HCT116 (cell line): Measurements from ENCODE around the gene CLEC20A. TPM values are rescaled to one million over a fixed set of nuclear protein-coding genes. Genes with fewer than 3 reads are reported as not detected.

ENCODE experiments used
- ATAC-seq: fragments of 200-7000 bp; cut with Tn5 transposase; 2 replicates; pipeline ENCODE4 v1.9.1; 2020; ENCODE audit warnings: mild to moderate bottlenecking, moderate library complexity
- BruUV-seq: library from RNA; stranded (reverse); fragments of 400-500 nt; replicated peaks from 2 replicates; lab custom pipeline; 2021; lab: Mats Ljungman, UMichigan
- CTCF ChIA-PET: fragments of 300-600 bp; sonication (Branson Sonifier 250); formaldehyde crosslinking; loops from one replicate; lab custom pipeline; 2021; ENCODE audit warnings: antibody characterized with exemption; lab: Charles Lee
- POLR2A ChIA-PET: fragments of 300-600, 350-600 bp; sonication (Branson Sonifier 250); formaldehyde crosslinking; loops from one replicate; lab custom pipeline; 2021; ENCODE audit warnings: antibody characterized with exemption; lab: Charles Lee
- RAD21 ChIA-PET, 2 experiments: fragments of 300-600 bp; sonication (Branson Sonifier 250); formaldehyde crosslinking; loops; one replicate each; lab custom pipeline; 2023; ENCODE audit warnings: low total read pairs in 2 of 2; ENCODE audit not compliant: uncharacterized antibody in 2 of 2, unreplicated experiment in 2 of 2, low non-redundant PET in 1 of 2; lab: Charles Lee
- DNase-seq: peaks from one replicate; pipeline ENCODE4 v3.0.0-alpha.2; 2010; ENCODE audit warnings: low read depth, low spot score
- H2AFZ ChIP-seq: fragments of 200-600 bp; shearing (Covaris generic), sonication (generic); 2 replicates; pipeline ENCODE4 v1.6.1; 2017; ENCODE audit warnings: low read depth, mixed run types, mixed read lengths, antibody characterized with exemption, low read length; ENCODE audit not compliant: poor library complexity, severe bottlenecking
- H3K27ac ChIP-seq: 2 replicates; pipeline ENCODE4 v1.5.1; 2012; ENCODE audit warnings: low read depth, low read length
- H3K27me3 ChIP-seq: fragments of 200-600 bp; sonication (generic); 2 replicates; pipeline ENCODE4 v1.6.1; 2016; ENCODE audit warnings: mixed run types, low read length, mixed read lengths; ENCODE audit not compliant: insufficient read depth
- H3K36me3 ChIP-seq, 2 experiments: fragments of 200-500 bp in 1 of 2; fragments of 200-600 bp in 1 of 2; sonication (Bioruptor generic) in 1 of 2; sonication (generic) in 1 of 2; 2 replicates each; pipeline versions ENCODE4 v1.5.1 to v1.6.1; 2014 to 2016; ENCODE audit warnings: low read length in 2 of 2, inconsistent platforms in 1 of 2, mixed read lengths in 1 of 2, mixed run types in 1 of 2; ENCODE audit not compliant: insufficient read depth in 2 of 2, control insufficient read depth in 1 of 2
- H3K4me1 ChIP-seq, 2 experiments: fragments of 200-600 bp in 1 of 2; sonication (generic) in 1 of 2; 2 replicates each; pipeline versions ENCODE4 v1.5.1 to v1.6.1; 2012 to 2017; ENCODE audit warnings: low read length in 2 of 2, inconsistent platforms in 1 of 2, mild to moderate bottlenecking in 1 of 2, mixed read lengths in 1 of 2, mixed run types in 1 of 2, moderate library complexity in 1 of 2; ENCODE audit not compliant: insufficient read depth in 2 of 2, control insufficient read depth in 1 of 2
- H3K4me2 ChIP-seq: fragments of 200-600 bp; sonication (generic); 2 replicates; pipeline ENCODE4 v1.6.1; 2017; ENCODE audit warnings: mixed run types, low read length, mixed read lengths
- H3K4me3 ChIP-seq, 2 experiments: fragments of 200-600 bp in 1 of 2; sonication (generic) in 1 of 2; replicated peaks in 1 of 2; 2 replicates each; pipeline ENCODE4 v1.5.1; 2011 to 2016; ENCODE audit warnings: low read length in 2 of 2, control low read depth in 1 of 2, low read depth in 1 of 2, mild to moderate bottlenecking in 1 of 2, mixed read lengths in 1 of 2, mixed run types in 1 of 2
- H3K79me2 ChIP-seq: fragments of 200-600 bp; sonication (generic); 2 replicates; pipeline ENCODE4 v1.6.1; 2017; ENCODE audit warnings: mild to moderate bottlenecking, mixed run types, low read length, moderate library complexity, mixed read lengths; ENCODE audit not compliant: insufficient read depth
- H3K9ac ChIP-seq: fragments of 200-600 bp; sonication (generic); 2 replicates; pipeline ENCODE4 v1.6.1; 2016; ENCODE audit warnings: low read length, mixed read lengths
- H3K9me2 ChIP-seq: fragments of 200-600 bp; sonication (generic), shearing (Covaris generic); 2 replicates; pipeline ENCODE4 v1.6.1; 2017; ENCODE audit warnings: mixed run types, mild to moderate bottlenecking, moderate library complexity; ENCODE audit not compliant: insufficient read depth
- H3K9me3 ChIP-seq, 2 experiments: fragments of 200-500 bp in 1 of 2; fragments of 200-600 bp in 1 of 2; sonication (Bioruptor generic) in 1 of 2; sonication (generic) in 1 of 2; 2 replicates each; pipeline ENCODE4 v1.6.1; 2014 to 2017; ENCODE audit warnings: low read length in 2 of 2, mixed read lengths in 2 of 2, inconsistent platforms in 1 of 2, low read depth in 1 of 2, mild to moderate bottlenecking in 1 of 2, mixed run types in 1 of 2, moderate library complexity in 1 of 2; ENCODE audit not compliant: control insufficient read depth in 1 of 2, insufficient read depth in 1 of 2
- H4K20me1 ChIP-seq: fragments of 200-600 bp; sonication (generic), shearing (Covaris generic); 2 replicates; pipeline ENCODE4 v1.6.1; 2017; ENCODE audit warnings: mixed run types, mild to moderate bottlenecking, moderate library complexity; ENCODE audit not compliant: insufficient read depth
- CBX3 ChIP-seq: IDR thresholded peaks from 2 replicates; pipeline ENCODE4 v1.6.1; 2012; ENCODE audit warnings: low read depth
- CEBPB ChIP-seq: IDR thresholded peaks from 2 replicates; pipeline ENCODE4 v1.6.1; 2012; ENCODE audit warnings: low read depth
- ELF1 ChIP-seq: IDR thresholded peaks from 2 replicates; pipeline ENCODE4 v1.6.1; 2012; ENCODE audit warnings: low read depth, borderline replicate concordance
- EZH2phosphoT487 ChIP-seq: fragments of 200-600 bp; IDR thresholded peaks from 2 replicates; pipeline ENCODE4 v1.6.1; 2018; ENCODE audit warnings: antibody characterized with exemption, borderline replicate concordance
- FOSL1 ChIP-seq: IDR thresholded peaks from 2 replicates; pipeline ENCODE4 v1.6.1; 2012; ENCODE audit warnings: low read depth
- POLR2AphosphoS5 ChIP-seq: IDR thresholded peaks from 2 replicates; pipeline ENCODE4 v1.6.1; 2011; ENCODE audit warnings: mild to moderate bottlenecking, low read depth, low read length, moderate library complexity
- RAD21 ChIP-seq: IDR thresholded peaks from 2 replicates; pipeline ENCODE4 v1.6.1; 2012; ENCODE audit warnings: low read depth, mild to moderate bottlenecking
- ZFX ChIP-seq: fragments of 450-650 bp; IDR thresholded peaks from 2 replicates; pipeline ENCODE4 v1.6.1; 2017
- ZNF274 ChIP-seq: fragments of 200-500 bp; sonication (Bioruptor generic); IDR thresholded peaks from 2 replicates; pipeline ENCODE4 v1.6.1; 2014; ENCODE audit warnings: mild to moderate bottlenecking, low read depth, low read length, inconsistent platforms
- intact Hi-C: fragments of 100-400 bp; cut with micrococcal nuclease; formaldehyde crosslinking; loops from 2 replicates; pipeline ENCODE4 v1.10.0; 2022
- total RNA-seq: library from RNA; stranded (reverse); gene quantifications from one replicate; pipeline ENCODE4 v1.2.1, GENCODE V29; 2021; ENCODE audit not compliant: unreplicated experiment

The CLEC20A gene
- total RNA-seq, 1 experiment from 2014 or later, result not detected

GRCh38 chr1:178491721-178492120, 5.0 kb downstream of the CLEC20A start:
- BruUV-seq, result no TSS peak
- H3K27me3 ChIP-seq, result no peaks in the 10 kb centered on the region
- ChIA-PET CTCF (interaction anchor here (3.0 kb wide), 1 partner anchor 10 kb away, joined by 15 read pairs; no protein-coding TSS in a partner anchor), RAD21 (no interaction called here), POLR2A (no interaction called here)
- H3K4me2 ChIP-seq, result no peak overlapping the region
- H3K9me2 ChIP-seq, result no peaks in the 10 kb centered on the region
- intact Hi-C loops, result no loop called here
- H3K4me3 ChIP-seq, result no peak overlapping the region
- DNase-seq, result no peak
- H3K9me3 ChIP-seq, result no peaks in the 10 kb centered on the region
- H3K4me1 ChIP-seq, result no peaks in the 10 kb centered on the region
- TF ChIP-seq POLR2AphosphoS5 (no peak), ZNF274 (no peak), ELF1 (no peak), RAD21 (no peak), EZH2phosphoT487 (no peak), CBX3 (no peak), ZFX (no peak), FOSL1 (no peak)
- no peak for ATAC-seq
- no peaks in the 10 kb centered on the region for H3K79me2 ChIP-seq
- H3K9ac ChIP-seq, result no peak overlapping the region
- no peak overlapping the region for H2AFZ ChIP-seq
- H3K27ac ChIP-seq, result no peak overlapping the region
- no peaks in the 10 kb centered on the region for H4K20me1 ChIP-seq
- no peaks in the 10 kb centered on the region for H3K36me3 ChIP-seq

- RAD21 ChIA-PET, result no interaction called here
- POLR2A ChIA-PET, result no interaction called here
- BruUV-seq, result no TSS peak
Observed at GRCh38 chr1:178490967-178491366, 5.8 kb downstream of the CLEC20A start.

More at GRCh38 chr1:178490967-178491366, 5.8 kb downstream of the CLEC20A start:
- Histone ChIP-seq H3K9me3 (no peaks in the 10 kb centered on the region), H3K4me2 (no peak overlapping the region), H3K27me3 (no peaks in the 10 kb centered on the region), H3K27ac (no peak overlapping the region)
- DNase-seq (no peak), ATAC-seq (no peak)
- intact Hi-C loops, result no loop called here
- CTCF ChIA-PET, result interaction anchor here (3.0 kb wide), 1 partner anchor 11 kb away, joined by 15 read pairs; no protein-coding TSS in a partner anchor
- TF ChIP-seq CEBPB (no peak), RAD21 (no peak), FOSL1 (no peak)
- TF ChIP-seq, all 23 proteins: peak for 0
- no peaks in the 10 kb centered on the region for H3K36me3 ChIP-seq
- H3K9me2 ChIP-seq, result no peaks in the 10 kb centered on the region
- H3K79me2 ChIP-seq, result no peaks in the 10 kb centered on the region
- H3K4me1 ChIP-seq, result no peaks in the 10 kb centered on the region
- H3K4me3 ChIP-seq, result no peak overlapping the region
- H3K9ac ChIP-seq, result no peak overlapping the region
- H4K20me1 ChIP-seq, result no peaks in the 10 kb centered on the region
- H2AFZ ChIP-seq, result no peak overlapping the region
